ENCODE measurements around the gene RAP1GAP2. TPM values are rescaled to one million over a fixed set of nuclear protein-coding genes. Genes with fewer than 3 reads are reported as not detected.

RAP1GAP2 gene
- total RNA-seq, 4 donors from 2014 or later = 0.85 to 2.4 (median 1.5) TPM

GRCh38 chr17:2928294-2928890 lies 132.2 kb downstream of the RAP1GAP2 start:
- H3K4me1 ChIP-seq = no peaks in the 10 kb centered on the region
- TF ChIP-seq CTCF (IDR thresholded peaks at IDR 0.05 in 4 of 5, conservative IDR thresholded peaks at IDR 0.05 in 1 of 5) = no peak
- TF ChIP-seq POLR2A (IDR thresholded peaks at IDR 0.05) = no peak
- intact Hi-C loops (cut with DNase I; ENCODE audit: low total_unique reads) = no loop called here
- H3K4me3 ChIP-seq = no peak overlapping the region
- no peak overlapping the region for H3K27ac ChIP-seq
- H3K27me3 ChIP-seq = peaks cover 0 to 5% (median 0%) of the 10 kb centered on the region in 3 donors
- no peak for DNase-seq
- H3K36me3 ChIP-seq = no peaks in the 10 kb centered on the region
- in situ Hi-C loops (cut with MboI; ENCODE audit: low sequenced_read_pairs in 4 of 4) = no loop called here
- no peak for ATAC-seq
- no peaks in the 10 kb centered on the region for H3K9me3 ChIP-seq

- Histone ChIP-seq H3K4me3 (no peak overlapping the region), H3K27me3 (no peaks in the 10 kb centered on the region), H3K4me1 (no peaks in the 10 kb centered on the region), H3K36me3 (no peaks in the 10 kb centered on the region), H3K27ac (no peak overlapping the region), H3K9me3 (no peaks in the 10 kb centered on the region)
- no peak for TF ChIP-seq POLR2A (IDR thresholded peaks at IDR 0.05)
- TF ChIP-seq CTCF (IDR thresholded peaks at IDR 0.05 in 4 of 5, conservative IDR thresholded peaks at IDR 0.05 in 1 of 5) = peak in 4 of 5 experiments; percentile 14 to 45 (median 42)
- in situ Hi-C loops (cut with MboI; ENCODE audit: low sequenced_read_pairs in 4 of 4) = no loop called here
- intact Hi-C loops (cut with DNase I; ENCODE audit: low total_unique reads) = loop anchor here (10.0 kb wide), 1 partner anchor 75 kb away; no protein-coding TSS in a partner anchor
- DNase-seq (no peak), ATAC-seq (no peak)
Observed at GRCh38 chr17:2929881-2930533, 133.8 kb downstream of the RAP1GAP2 start.

- no peak overlapping the region for H3K4me3 ChIP-seq
- no peak for DNase-seq
- no peaks in the 10 kb centered on the region for H3K36me3 ChIP-seq
- H3K27ac ChIP-seq = no peak overlapping the region
- ATAC-seq = no peak
- intact Hi-C loops (cut with DNase I; ENCODE audit: low total_unique reads) (loop anchor here (10.0 kb wide), 1 partner anchor 77 kb away; no protein-coding TSS in a partner anchor), in situ Hi-C loops (cut with MboI; ENCODE audit: low sequenced_read_pairs in 4 of 4) (no loop called here)
- H3K9me3 ChIP-seq = no peaks in the 10 kb centered on the region
- no peak for TF ChIP-seq POLR2A (IDR thresholded peaks at IDR 0.05)
- TF ChIP-seq CTCF (IDR thresholded peaks at IDR 0.05 in 4 of 5, conservative IDR thresholded peaks at IDR 0.05 in 1 of 5) = no peak
- H3K4me1 ChIP-seq = no peaks in the 10 kb centered on the region
- H3K27me3 ChIP-seq = no peaks in the 10 kb centered on the region
Observed at GRCh38 chr17:2931876-2932275, 135.6 kb downstream of the RAP1GAP2 start.

- no peaks in the 10 kb centered on the region for H3K9me3 ChIP-seq
- in situ Hi-C loops (cut with MboI; ENCODE audit: low sequenced_read_pairs in 4 of 4) = no loop called here
- H3K4me3 ChIP-seq = no peak overlapping the region
- no peak for ATAC-seq
- H3K36me3 ChIP-seq = no peaks in the 10 kb centered on the region
- intact Hi-C loops (cut with DNase I; ENCODE audit: low total_unique reads) = loop anchor here (10.0 kb wide), 1 partner anchor 78 kb away; no protein-coding TSS in a partner anchor
- no peak overlapping the region for H3K27ac ChIP-seq
- H3K4me1 ChIP-seq = no peaks in the 10 kb centered on the region
- H3K27me3 ChIP-seq = no peaks in the 10 kb centered on the region
- DNase-seq = no peak
- TF ChIP-seq CTCF (IDR thresholded peaks at IDR 0.05 in 4 of 5, conservative IDR thresholded peaks at IDR 0.05 in 1 of 5) = no peak
- no peak for TF ChIP-seq POLR2A (IDR thresholded peaks at IDR 0.05)
Observed at GRCh38 chr17:2932946-2933345, 136.7 kb downstream of the RAP1GAP2 start.

Data from gastrocnemius medialis (tissue), 4 donors.